ENCODE data around the gene OAT.
"Not testable (repeated sequence)": the region's sequence is repeated elsewhere in the genome, so short reads cannot be mapped to it uniquely, and the experiment has no call there.

The OAT gene

DNA sequence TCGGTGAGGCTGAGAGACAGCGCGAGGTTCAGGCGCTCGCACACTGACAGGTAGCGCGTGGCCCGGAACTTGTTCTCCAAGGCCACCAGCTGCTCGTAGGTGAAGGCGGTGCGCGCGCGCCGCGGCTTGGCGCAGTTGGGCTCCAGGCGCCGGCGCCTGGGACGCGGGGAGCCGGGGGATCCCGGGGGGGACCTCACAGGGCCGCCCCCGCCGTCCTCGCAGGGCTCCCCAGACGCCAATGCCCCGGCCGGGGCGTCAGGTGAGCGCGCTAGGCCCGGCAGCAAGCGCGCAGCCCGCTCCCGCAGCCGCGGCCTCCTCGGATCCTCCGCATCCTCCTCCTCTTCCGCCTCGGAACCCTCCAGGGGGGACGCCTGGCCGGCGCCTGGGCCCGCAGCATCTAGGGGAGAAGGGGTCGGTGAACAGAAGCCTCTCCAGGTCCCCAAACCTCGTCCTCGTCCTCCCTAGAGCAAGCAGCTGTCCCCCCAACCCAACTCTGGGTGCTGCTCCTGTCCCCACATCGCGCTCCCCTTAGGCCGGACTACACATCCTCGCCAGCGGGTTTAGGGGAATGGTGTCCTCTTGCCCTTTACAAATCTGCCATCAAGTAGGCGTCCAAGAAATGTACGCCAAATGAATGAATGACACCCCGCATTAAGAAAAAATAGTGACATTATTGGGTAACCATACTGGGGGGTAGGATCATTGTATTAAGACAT lies 29.2 kb upstream of the OAT start:
- no peaks in the 10 kb centered on the region for H3K36me3 ChIP-seq (ENCODE audit: insufficient read depth, low read length)
- H3K27me3 ChIP-seq (ENCODE audit: insufficient read depth, low read length, poor library complexity, severe bottlenecking): no peaks in the 10 kb centered on the region
- no peak overlapping the region for H2AFZ ChIP-seq (ENCODE audit: low read length)
- H3K4me2 ChIP-seq (ENCODE audit: low read depth, low read length, poor library complexity, severe bottlenecking): no peak overlapping the region
- no peaks in the 10 kb centered on the region for H3K9me2 ChIP-seq (replicated peaks; ENCODE audit: low read depth, low read length)
- H3K9ac ChIP-seq (ENCODE audit: low read depth, low read length, poor library complexity, severe bottlenecking): no peak overlapping the region
- H3K9me3 ChIP-seq (ENCODE audit: insufficient read depth, low read depth, low read length): no peaks in the 10 kb centered on the region
- H3F3A ChIP-seq (ENCODE audit: low read depth): no peaks in the 10 kb centered on the region
- H4K20me1 ChIP-seq (ENCODE audit: insufficient read depth, low read length, poor library complexity, severe bottlenecking): no peaks in the 10 kb centered on the region
- TF ChIP-seq EZH2phosphoT487 (IDR thresholded peaks at IDR 0.05; ENCODE audit: borderline replicate concordance): no peak
- TF ChIP-seq, protein P1, sequence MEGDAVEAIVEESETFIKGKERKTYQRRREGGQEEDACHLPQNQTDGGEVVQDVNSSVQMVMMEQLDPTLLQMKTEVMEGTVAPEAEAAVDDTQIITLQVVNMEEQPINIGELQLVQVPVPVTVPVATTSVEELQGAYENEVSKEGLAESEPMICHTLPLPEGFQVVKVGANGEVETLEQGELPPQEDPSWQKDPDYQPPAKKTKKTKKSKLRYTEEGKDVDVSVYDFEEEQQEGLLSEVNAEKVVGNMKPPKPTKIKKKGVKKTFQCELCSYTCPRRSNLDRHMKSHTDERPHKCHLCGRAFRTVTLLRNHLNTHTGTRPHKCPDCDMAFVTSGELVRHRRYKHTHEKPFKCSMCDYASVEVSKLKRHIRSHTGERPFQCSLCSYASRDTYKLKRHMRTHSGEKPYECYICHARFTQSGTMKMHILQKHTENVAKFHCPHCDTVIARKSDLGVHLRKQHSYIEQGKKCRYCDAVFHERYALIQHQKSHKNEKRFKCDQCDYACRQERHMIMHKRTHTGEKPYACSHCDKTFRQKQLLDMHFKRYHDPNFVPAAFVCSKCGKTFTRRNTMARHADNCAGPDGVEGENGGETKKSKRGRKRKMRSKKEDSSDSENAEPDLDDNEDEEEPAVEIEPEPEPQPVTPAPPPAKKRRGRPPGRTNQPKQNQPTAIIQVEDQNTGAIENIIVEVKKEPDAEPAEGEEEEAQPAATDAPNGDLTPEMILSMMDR (conservative IDR thresholded peaks at IDR 0.05; ENCODE audit: low read length): no peak
- no peaks in the 10 kb centered on the region for H3K4me1 ChIP-seq (ENCODE audit: insufficient read depth, low read length, poor library complexity, severe bottlenecking)
- H3K79me2 ChIP-seq (ENCODE audit: insufficient read depth, low read length): no peaks in the 10 kb centered on the region
- H3K4me3 ChIP-seq (ENCODE audit: low read length, poor library complexity, severe bottlenecking): no peak overlapping the region

DNA sequence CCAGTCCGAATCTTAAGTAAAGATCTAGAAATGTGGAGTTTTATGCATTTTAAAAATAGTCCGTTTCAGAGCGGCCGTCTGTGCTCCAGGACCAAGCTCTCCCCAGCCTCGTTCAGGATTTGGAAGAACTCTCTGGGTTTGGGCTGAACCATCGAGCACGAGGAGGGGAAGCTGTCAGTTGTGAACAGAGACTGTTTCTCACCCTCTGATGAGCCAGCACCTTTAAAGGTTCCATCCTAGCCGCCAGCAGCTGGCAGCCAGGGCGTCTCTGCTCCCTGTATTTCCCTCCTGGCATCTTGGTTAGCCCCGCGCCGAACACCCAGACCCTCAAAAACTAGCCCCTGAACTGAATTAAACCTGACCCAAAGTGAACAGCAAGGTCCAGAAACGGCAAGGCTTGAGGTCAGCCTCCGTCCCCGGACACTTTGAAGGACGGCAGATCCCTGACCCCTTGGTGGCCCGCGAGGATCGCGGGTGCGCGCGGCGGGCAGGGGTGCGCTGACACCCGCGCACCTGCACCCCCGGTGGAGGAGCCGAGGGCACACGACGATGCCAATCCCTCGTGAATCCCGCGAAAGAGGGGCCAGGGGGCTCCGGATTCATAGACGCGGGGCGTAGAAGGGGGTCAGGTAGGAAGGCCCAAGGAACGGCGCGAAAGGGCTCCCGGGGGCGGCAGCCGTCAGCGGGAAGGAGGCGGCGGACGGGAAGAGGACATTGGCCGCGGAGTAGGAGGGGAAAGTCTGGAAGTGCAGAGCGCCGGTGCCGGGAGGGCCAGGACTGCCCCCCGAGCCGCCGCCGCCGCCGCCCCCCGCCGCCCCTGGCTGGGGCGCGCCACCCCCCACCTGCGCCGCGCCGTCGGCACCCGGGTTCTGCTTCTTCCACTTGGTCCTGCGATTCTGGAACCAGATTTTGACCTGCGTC lies 28.4 kb upstream of the OAT start:
- H3F3A ChIP-seq (ENCODE audit: low read depth): no peaks in the 10 kb centered on the region
- H3K36me3 ChIP-seq (ENCODE audit: insufficient read depth, low read length): no peaks in the 10 kb centered on the region
- no peak overlapping the region for H3K9ac ChIP-seq (ENCODE audit: low read depth, low read length, poor library complexity, severe bottlenecking)
- no peaks in the 10 kb centered on the region for H3K9me2 ChIP-seq (replicated peaks; ENCODE audit: low read depth, low read length)
- H3K4me3 ChIP-seq (ENCODE audit: low read length, poor library complexity, severe bottlenecking): no peak overlapping the region
- H3K27me3 ChIP-seq (ENCODE audit: insufficient read depth, low read length, poor library complexity, severe bottlenecking): no peaks in the 10 kb centered on the region
- H4K20me1 ChIP-seq (ENCODE audit: insufficient read depth, low read length, poor library complexity, severe bottlenecking): no peaks in the 10 kb centered on the region
- H3K4me2 ChIP-seq (ENCODE audit: low read depth, low read length, poor library complexity, severe bottlenecking): no peak overlapping the region
- no peak overlapping the region for H2AFZ ChIP-seq (ENCODE audit: low read length)
- TF ChIP-seq, protein P1 (conservative IDR thresholded peaks at IDR 0.05; ENCODE audit: low read length): no peak
- no peak for TF ChIP-seq EZH2phosphoT487 (IDR thresholded peaks at IDR 0.05; ENCODE audit: borderline replicate concordance)
- H3K9me3 ChIP-seq (ENCODE audit: insufficient read depth, low read depth, low read length): no peaks in the 10 kb centered on the region
- no peaks in the 10 kb centered on the region for H3K79me2 ChIP-seq (ENCODE audit: insufficient read depth, low read length)
- H3K4me1 ChIP-seq (ENCODE audit: insufficient read depth, low read length, poor library complexity, severe bottlenecking): no peaks in the 10 kb centered on the region

- not testable (repeated sequence) for H3K4me2 ChIP-seq (ENCODE audit: low read depth, low read length, poor library complexity, severe bottlenecking); H3K9me3 ChIP-seq (ENCODE audit: insufficient read depth, low read depth, low read length); H3K9me2 ChIP-seq (replicated peaks; ENCODE audit: low read depth, low read length); H3K79me2 ChIP-seq (ENCODE audit: insufficient read depth, low read length); H2AFZ ChIP-seq (ENCODE audit: low read length); H3K36me3 ChIP-seq (ENCODE audit: insufficient read depth, low read length); H4K20me1 ChIP-seq (ENCODE audit: insufficient read depth, low read length, poor library complexity, severe bottlenecking); H3K4me3 ChIP-seq (ENCODE audit: low read length, poor library complexity, severe bottlenecking); H3K9ac ChIP-seq (ENCODE audit: low read depth, low read length, poor library complexity, severe bottlenecking); H3K27me3 ChIP-seq (ENCODE audit: insufficient read depth, low read length, poor library complexity, severe bottlenecking); H3K4me1 ChIP-seq (ENCODE audit: insufficient read depth, low read length, poor library complexity, severe bottlenecking); H3F3A ChIP-seq (ENCODE audit: low read depth)
These were observed 23.0 kb upstream of the OAT start for GRCh38 chr10:124441694-124442093.

Measured in Loucy (cell line).